GM10248 (cell line): ENCODE data around the gene NBR1.
"Not testable (repeated sequence)": the region's sequence is repeated elsewhere in the genome, so short reads cannot be mapped to it uniquely, and the experiment has no call there.

ENCODE experiments used
- CTCF ChIA-PET: fragments of 300-600 bp; sonication (Branson Sonifier 250); formaldehyde crosslinking; extraction: SDS; loops from one replicate; lab custom pipeline; 2021; ENCODE audit warnings: antibody characterized with exemption; lab: Yijun Ruan, JAX
- POLR2A ChIA-PET: fragments of 350-650 bp; sonication (Branson Sonifier 250); formaldehyde crosslinking; extraction: SDS; loops from one replicate; lab custom pipeline; 2020; ENCODE audit warnings: antibody characterized with exemption; lab: Yijun Ruan, JAX
- DNase-seq: peaks from one replicate; pipeline ENCODE4 v3.0.0; 2012; ENCODE audit errors: extremely low spot score
- TF ChIP-seq, protein P1 (sequence below): IDR thresholded peaks from 2 replicates; pipeline ENCODE4 v1.5.1; 2012; ENCODE audit warnings: mild to moderate bottlenecking, low read depth; ENCODE audit errors: extremely low read depth, missing control alignments, control extremely low read depth

The NBR1 gene

DNA sequence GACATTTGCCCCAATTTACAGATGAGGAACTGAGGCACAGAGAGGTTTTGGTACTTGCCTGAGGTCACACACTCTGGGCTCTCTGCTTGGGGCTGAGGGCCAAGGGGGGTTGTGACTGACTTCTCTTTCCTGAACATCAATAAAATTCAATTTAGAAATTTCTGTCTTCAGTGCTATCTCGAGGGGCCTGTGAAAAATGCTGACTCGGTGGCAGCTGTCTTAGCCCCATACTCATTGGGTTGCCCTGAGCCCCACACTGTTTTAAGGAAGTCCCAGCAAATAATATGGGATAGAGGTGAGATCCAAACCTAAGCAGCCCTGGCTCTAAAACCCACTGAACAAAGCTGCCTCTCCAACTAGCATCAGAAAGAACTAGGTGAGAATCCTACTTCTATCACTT is 38.9 kb upstream of the NBR1 start:
- no peak for DNase-seq
- TF ChIP-seq, protein P1, sequence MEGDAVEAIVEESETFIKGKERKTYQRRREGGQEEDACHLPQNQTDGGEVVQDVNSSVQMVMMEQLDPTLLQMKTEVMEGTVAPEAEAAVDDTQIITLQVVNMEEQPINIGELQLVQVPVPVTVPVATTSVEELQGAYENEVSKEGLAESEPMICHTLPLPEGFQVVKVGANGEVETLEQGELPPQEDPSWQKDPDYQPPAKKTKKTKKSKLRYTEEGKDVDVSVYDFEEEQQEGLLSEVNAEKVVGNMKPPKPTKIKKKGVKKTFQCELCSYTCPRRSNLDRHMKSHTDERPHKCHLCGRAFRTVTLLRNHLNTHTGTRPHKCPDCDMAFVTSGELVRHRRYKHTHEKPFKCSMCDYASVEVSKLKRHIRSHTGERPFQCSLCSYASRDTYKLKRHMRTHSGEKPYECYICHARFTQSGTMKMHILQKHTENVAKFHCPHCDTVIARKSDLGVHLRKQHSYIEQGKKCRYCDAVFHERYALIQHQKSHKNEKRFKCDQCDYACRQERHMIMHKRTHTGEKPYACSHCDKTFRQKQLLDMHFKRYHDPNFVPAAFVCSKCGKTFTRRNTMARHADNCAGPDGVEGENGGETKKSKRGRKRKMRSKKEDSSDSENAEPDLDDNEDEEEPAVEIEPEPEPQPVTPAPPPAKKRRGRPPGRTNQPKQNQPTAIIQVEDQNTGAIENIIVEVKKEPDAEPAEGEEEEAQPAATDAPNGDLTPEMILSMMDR: no peak
- POLR2A ChIA-PET: no interaction called here
- CTCF ChIA-PET: interaction anchor here (1.2 kb wide), 1 partner anchor 163 kb away, joined by 3 read pairs; no protein-coding TSS in a partner anchor

DNA sequence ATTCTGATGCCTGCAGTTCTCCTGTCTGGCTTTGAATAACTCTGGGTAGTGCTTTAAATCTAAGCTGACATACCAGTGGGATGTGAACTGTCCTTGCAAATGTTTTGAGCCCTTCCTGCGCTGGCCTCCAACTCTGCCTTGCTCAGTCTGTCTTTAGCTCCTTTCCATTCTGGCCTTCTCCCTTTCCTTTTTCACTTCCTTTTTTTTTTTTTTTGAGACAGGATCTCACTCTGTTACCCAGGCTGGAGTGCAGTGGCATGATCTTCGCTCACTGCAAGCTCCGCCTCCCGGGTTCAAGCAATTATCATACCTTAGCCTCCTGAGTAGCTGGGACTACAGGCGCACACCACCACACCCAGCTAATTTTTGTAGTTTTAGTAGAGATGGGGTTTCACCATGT is 37.6 kb upstream of the NBR1 start:
- POLR2A ChIA-PET: interaction anchor here (0.7 to 1.0 kb wide), 2 partner anchors 39 to 182 kb away, joined by 3 to 5 read pairs; no protein-coding TSS in a partner anchor
- DNase-seq, CTCF ChIA-PET: not testable (repeated sequence)

GRCh38 chr17:43134774-43135453 is 36.1 kb upstream of the NBR1 start:
- DNase-seq: no peak
- ChIA-PET POLR2A (interaction anchor here (1.0 kb wide), 1 partner anchor 180 kb away, joined by 3 read pairs; no protein-coding TSS in a partner anchor), CTCF (no interaction called here)
- TF ChIP-seq, protein P1: no peak

DNA sequence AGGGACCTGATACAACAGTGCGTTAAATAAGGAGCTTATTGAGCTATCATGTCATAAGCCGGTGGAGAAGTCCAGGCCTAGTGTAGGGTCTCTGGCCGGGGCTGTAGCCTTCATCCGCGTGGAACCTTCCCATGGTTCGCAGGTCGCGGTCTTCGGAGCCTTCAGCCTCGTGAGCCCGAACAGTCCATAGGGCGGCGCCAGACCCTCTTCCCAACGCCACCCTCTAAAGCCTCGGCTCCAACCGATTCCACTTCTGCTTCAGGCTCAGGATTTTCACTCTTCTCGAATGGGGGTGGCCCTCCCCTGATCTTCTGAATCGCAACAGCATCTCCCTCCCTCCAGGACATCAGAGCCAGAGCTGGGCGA is 35.6 kb upstream of the NBR1 start:
- DNase-seq: no peak
- ChIA-PET POLR2A (no interaction called here), CTCF (no interaction called here)
- TF ChIP-seq, protein P1: no peak

DNA sequence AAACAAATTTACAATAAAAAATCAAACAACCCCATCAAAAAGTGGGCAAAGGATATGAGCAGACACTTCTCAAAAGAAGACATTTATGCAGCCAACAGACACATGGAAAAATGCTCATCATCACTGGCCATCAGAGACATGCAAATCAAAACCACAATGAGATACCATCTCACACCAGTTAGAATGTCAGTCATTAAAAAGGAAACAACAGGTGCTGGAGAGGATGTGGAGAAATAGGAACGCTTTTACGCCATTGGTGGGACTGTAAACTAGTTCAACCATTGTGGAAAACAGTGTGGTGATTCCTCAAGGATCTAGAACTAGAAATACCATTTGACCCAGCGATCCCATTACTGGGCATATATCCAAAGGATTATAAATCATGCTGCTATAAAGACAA is 34.4 kb upstream of the NBR1 start:
- CTCF ChIA-PET, POLR2A ChIA-PET, DNase-seq: not testable (repeated sequence)

DNA sequence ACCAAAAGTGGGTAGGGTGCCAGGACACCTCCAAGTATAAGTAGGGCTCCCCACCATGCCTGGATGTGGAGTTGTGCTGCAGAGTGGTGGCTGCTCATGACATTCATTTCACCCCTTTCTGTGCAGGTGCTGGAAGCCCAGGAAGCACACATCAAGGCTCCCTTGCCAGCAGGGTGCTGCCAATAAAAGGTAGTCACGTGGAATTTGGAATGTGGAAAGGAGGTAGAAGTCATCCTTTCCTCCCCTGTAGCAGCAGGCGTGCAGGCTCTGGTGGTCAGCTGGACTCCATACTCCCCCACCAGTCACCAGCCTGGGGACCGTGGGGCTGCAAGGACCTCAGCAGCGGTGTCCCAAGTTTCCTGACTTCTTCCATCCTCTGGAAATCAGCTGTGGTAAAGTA is 32.5 kb upstream of the NBR1 start:
- DNase-seq, POLR2A ChIA-PET: not testable (repeated sequence)
- CTCF ChIA-PET: interaction anchor here (1.0 to 1.3 kb wide), 2 partner anchors 22 to 56 kb away, joined by 3 read pairs; no protein-coding TSS in a partner anchor

DNA sequence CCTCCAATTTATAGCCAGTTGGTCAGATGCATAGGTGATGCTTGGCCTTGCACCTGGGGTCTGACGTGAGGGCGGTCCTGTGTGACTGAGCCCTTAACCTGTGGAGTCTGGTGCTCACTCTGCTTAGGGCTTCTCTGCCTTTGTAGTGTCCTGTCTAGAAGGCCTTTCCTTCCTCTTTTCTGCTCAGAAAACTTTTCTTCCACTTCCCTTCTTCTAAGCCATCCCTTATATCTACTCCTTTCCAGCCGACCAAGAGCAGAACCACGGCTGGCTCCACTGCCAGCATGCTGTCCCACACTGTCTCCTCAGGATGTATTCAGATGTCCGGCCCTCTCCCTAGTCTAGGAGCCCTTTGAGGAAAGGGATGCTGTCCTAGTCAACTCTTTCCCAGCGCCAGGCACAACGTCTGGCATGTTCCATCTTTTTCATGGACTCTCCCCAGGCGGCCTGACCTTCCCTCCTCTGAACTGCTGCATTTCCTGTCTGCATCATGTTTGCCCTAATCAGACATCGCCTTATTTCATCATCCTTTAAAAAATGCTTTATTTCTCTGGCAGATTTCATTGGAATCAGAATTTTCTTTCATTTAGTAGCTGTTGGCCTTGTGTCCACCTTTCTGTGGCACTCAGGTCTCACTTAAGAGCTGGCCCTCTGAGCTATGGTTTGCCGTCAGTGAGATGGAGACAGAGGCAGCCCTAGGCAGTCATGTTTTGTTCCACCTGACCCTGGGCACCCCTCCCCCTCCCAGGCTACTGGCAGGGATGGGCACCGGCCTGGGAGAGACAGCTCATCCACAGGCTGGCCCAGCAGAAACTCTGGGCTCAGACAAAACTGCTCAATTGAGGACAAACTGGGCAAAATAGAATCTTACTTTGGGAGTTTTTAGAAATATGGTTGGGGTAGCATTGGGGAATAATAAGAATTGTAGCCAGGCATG is 30.4 kb upstream of the NBR1 start:
- CTCF ChIA-PET: no interaction called here
- POLR2A ChIA-PET: no interaction called here
- DNase-seq: no peak
- TF ChIP-seq, protein P1: no peak

GRCh38 chr17:43142153-43142552 is 28.9 kb upstream of the NBR1 start:
- DNase-seq: no peak
- ChIA-PET POLR2A (no interaction called here), CTCF (interaction anchor here (1.3 kb wide), 1 partner anchor 9 kb away, joined by 4 read pairs; no protein-coding TSS in a partner anchor)

More at GRCh38 chr17:43142153-43142552, 28.9 kb upstream of the NBR1 start:
- TF ChIP-seq, protein P1: no peak
